Measurements from ENCODE around the gene ALG1.
"Not testable (repeated sequence)": the region's sequence is repeated elsewhere in the genome, so short reads cannot be mapped to it uniquely, and the experiment has no call there.

- TF ChIP-seq, protein P1, sequence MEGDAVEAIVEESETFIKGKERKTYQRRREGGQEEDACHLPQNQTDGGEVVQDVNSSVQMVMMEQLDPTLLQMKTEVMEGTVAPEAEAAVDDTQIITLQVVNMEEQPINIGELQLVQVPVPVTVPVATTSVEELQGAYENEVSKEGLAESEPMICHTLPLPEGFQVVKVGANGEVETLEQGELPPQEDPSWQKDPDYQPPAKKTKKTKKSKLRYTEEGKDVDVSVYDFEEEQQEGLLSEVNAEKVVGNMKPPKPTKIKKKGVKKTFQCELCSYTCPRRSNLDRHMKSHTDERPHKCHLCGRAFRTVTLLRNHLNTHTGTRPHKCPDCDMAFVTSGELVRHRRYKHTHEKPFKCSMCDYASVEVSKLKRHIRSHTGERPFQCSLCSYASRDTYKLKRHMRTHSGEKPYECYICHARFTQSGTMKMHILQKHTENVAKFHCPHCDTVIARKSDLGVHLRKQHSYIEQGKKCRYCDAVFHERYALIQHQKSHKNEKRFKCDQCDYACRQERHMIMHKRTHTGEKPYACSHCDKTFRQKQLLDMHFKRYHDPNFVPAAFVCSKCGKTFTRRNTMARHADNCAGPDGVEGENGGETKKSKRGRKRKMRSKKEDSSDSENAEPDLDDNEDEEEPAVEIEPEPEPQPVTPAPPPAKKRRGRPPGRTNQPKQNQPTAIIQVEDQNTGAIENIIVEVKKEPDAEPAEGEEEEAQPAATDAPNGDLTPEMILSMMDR (IDR thresholded peaks at IDR 0.05; ENCODE audit: insufficient read depth, low read length) = not testable (repeated sequence)
- not testable (repeated sequence) for TF ChIP-seq REST (IDR thresholded peaks at IDR 0.05; ENCODE audit: insufficient replicate concordance, low read depth); POLR2AphosphoS5 (IDR thresholded peaks at IDR 0.05; ENCODE audit: low read depth)
Observed at GRCh38 chr16:5132915-5133600, 61.4 kb downstream of the ALG1 start.

Data from HL-60 (cell line).